NCI-H2196 (cell line): ENCODE data around the gene RPUSD4.

ENCODE experiments used
- DNase-seq: peaks from one replicate; lab custom pipeline; 2025; ENCODE audit not compliant: unreplicated experiment; lab: John Stamatoyannopoulos, UW

RPUSD4 gene

GRCh38 chr11:126159719-126160344 lies 51.6 kb downstream of the RPUSD4 start:
- no peak for DNase-seq

- no peak for DNase-seq
Observed at GRCh38 chr11:126158054-126158791, 53.2 kb downstream of the RPUSD4 start.

GRCh38 chr11:126157326-126158030 lies 54.0 kb downstream of the RPUSD4 start:
- no peak for DNase-seq

GRCh38 chr11:126156814-126157213 lies 54.6 kb downstream of the RPUSD4 start:
- DNase-seq = no peak

GRCh38 chr11:126155402-126156187 lies 55.9 kb downstream of the RPUSD4 start:
- DNase-seq = no peak

- no peak for DNase-seq
Observed at GRCh38 chr11:126154691-126155090, 56.8 kb downstream of the RPUSD4 start.

- no peak for DNase-seq
Observed at GRCh38 chr11:126153972-126154371, 57.5 kb downstream of the RPUSD4 start.

GRCh38 chr11:126153006-126153405 lies 58.4 kb downstream of the RPUSD4 start:
- no peak for DNase-seq

GRCh38 chr11:126152586-126152985 lies 58.9 kb downstream of the RPUSD4 start:
- DNase-seq = no peak

GRCh38 chr11:126152152-126152551 lies 59.3 kb downstream of the RPUSD4 start:
- no peak for DNase-seq
